Neuronal stem cell (in vitro differentiated cells): ENCODE data around the gene KIN. TPM values are rescaled to one million over a fixed set of nuclear protein-coding genes. Genes with fewer than 3 reads are reported as not detected.

Experiments used
- DNase-seq: peaks from one replicate; pipeline ENCODE4 v3.0.0-alpha.2; 2013; ENCODE audit warnings: low spot score
- H2AFZ ChIP-seq: one replicate; pipeline ENCODE4 v1.6.1; 2013; ENCODE audit warnings: mild to moderate bottlenecking, low read length, inconsistent platforms
- H2AK5ac ChIP-seq: 2 replicates; pipeline ENCODE4 v1.6.1; 2013; ENCODE audit warnings: low read depth, mild to moderate bottlenecking, inconsistent platforms, low read length, moderate library complexity, mixed read lengths
- H2BK120ac ChIP-seq: 2 replicates; pipeline ENCODE4 v1.6.1; 2013; ENCODE audit warnings: low read depth, mild to moderate bottlenecking, inconsistent platforms, low read length, moderate library complexity, mixed read lengths
- H2BK12ac ChIP-seq: one replicate; pipeline ENCODE4 v1.6.1; 2013; ENCODE audit warnings: low read length, inconsistent platforms
- H2BK15ac ChIP-seq: 2 replicates; pipeline ENCODE4 v1.6.1; 2013; ENCODE audit warnings: mild to moderate bottlenecking, low read length, inconsistent platforms, mixed read lengths
- H2BK5ac ChIP-seq: one replicate; pipeline ENCODE4 v1.6.1; 2013; ENCODE audit warnings: inconsistent platforms, mild to moderate bottlenecking, low read length, moderate library complexity
- H3K14ac ChIP-seq: one replicate; pipeline ENCODE4 v1.6.1; 2013; ENCODE audit warnings: low read length, inconsistent platforms
- H3K18ac ChIP-seq: 2 replicates; pipeline ENCODE4 v1.6.1; 2013; ENCODE audit warnings: low read length, inconsistent platforms
- H3K23ac ChIP-seq: 2 replicates; pipeline ENCODE4 v1.6.1; 2013; ENCODE audit warnings: low read depth, mild to moderate bottlenecking, mixed read lengths, low read length, inconsistent platforms; ENCODE audit not compliant: poor library complexity
- H3K27ac ChIP-seq: replicated peaks from 3 replicates; pipeline ENCODE4 v1.5.1; 2013; ENCODE audit warnings: low read length, inconsistent platforms
- H3K27me3 ChIP-seq, 3 experiments: 2 replicates each; pipeline ENCODE4 v1.6.1; 2013; ENCODE audit warnings: low read length in 3 of 3, mild to moderate bottlenecking in 2 of 3, inconsistent platforms in 1 of 3, low read depth in 1 of 3, mixed read lengths in 1 of 3, moderate library complexity in 1 of 3; ENCODE audit not compliant: control insufficient read depth in 3 of 3, insufficient read depth in 3 of 3
- H3K36me3 ChIP-seq, 2 donors: replicated peaks in 1 of 2; 2 replicates each; pipeline ENCODE4 v1.6.1; 2013; ENCODE audit warnings: low read length in 2 of 2; ENCODE audit not compliant: control insufficient read depth in 2 of 2, insufficient read depth in 2 of 2
- H3K4ac ChIP-seq: 2 replicates; pipeline ENCODE4 v1.6.1; 2013; ENCODE audit warnings: inconsistent platforms, mild to moderate bottlenecking, low read length, moderate library complexity
- H3K4me1 ChIP-seq, 2 donors: 1 replicate in 1 of 2; 2 replicates in 1 of 2; pipeline ENCODE4 v1.6.1; 2013; ENCODE audit warnings: low read length in 2 of 2, low read depth in 1 of 2; ENCODE audit not compliant: control insufficient read depth in 2 of 2, insufficient read depth in 1 of 2
- H3K4me2 ChIP-seq: one replicate; pipeline ENCODE4 v1.6.1; 2013; ENCODE audit warnings: mild to moderate bottlenecking, low read length, inconsistent platforms; ENCODE audit not compliant: insufficient read depth, poor library complexity, severe bottlenecking
- H3K4me3 ChIP-seq, 2 donors: 2 replicates each; pipeline ENCODE4 v1.5.1; 2013; ENCODE audit warnings: low read length in 2 of 2, mild to moderate bottlenecking in 2 of 2, inconsistent platforms in 1 of 2, moderate library complexity in 1 of 2
- H3K79me1 ChIP-seq: one replicate; pipeline ENCODE4 v1.6.1; 2013; ENCODE audit warnings: low read depth, mild to moderate bottlenecking, inconsistent platforms, low read length, moderate library complexity
- H3K9ac ChIP-seq: one replicate; pipeline ENCODE4 v1.6.1; 2013; ENCODE audit warnings: mild to moderate bottlenecking, low read depth, low read length, inconsistent platforms; ENCODE audit not compliant: poor library complexity
- H3K9me3 ChIP-seq, 2 donors: replicated peaks in 1 of 2; 2 replicates each; pipeline versions ENCODE3 to v1.6.1; 2013; ENCODE audit warnings: low read length in 2 of 2, mild to moderate bottlenecking in 2 of 2, inconsistent platforms in 1 of 2, low read depth in 1 of 2, mixed read lengths in 1 of 2, moderate library complexity in 1 of 2; ENCODE audit not compliant: control insufficient read depth in 2 of 2, insufficient read depth in 1 of 2
- H4K8ac ChIP-seq: one replicate; pipeline ENCODE4 v1.6.1; 2013; ENCODE audit warnings: low read depth, mild to moderate bottlenecking, inconsistent platforms, low read length, moderate library complexity
- H4K91ac ChIP-seq: one replicate; pipeline ENCODE4 v1.6.1; 2013; ENCODE audit warnings: low read length, low read depth, mild to moderate bottlenecking, inconsistent platforms; ENCODE audit not compliant: poor library complexity
- WGBS, 2 donors: extraction: QIAGEN DNeasy Blood & Tissue Kit; methylation state at CpG; one replicate each; pipeline ENCODE4 v1.1.7; 2013; ENCODE audit warnings: missing lambda C conversion rate in 2 of 2, mixed read lengths in 1 of 2; ENCODE audit not compliant: insufficient read length in 2 of 2, insufficient replicate concordance in 1 of 2; ENCODE audit errors: extremely low coverage in 2 of 2; 5-methylcytosine and 5-hydroxymethylcytosine counted together
- polyA plus RNA-seq, 2 experiments: library from polyadenylated mRNA; stranded (reverse); fragments of 200-250 nt; gene quantifications; one replicate each; pipeline ENCODE4 v1.2.3, GENCODE V29; 2013

The KIN gene
- polyA plus RNA-seq (2013, experiment 1 of 2), result 18.2 TPM
- 18.0 TPM for polyA plus RNA-seq (2013, experiment 2 of 2)

GRCh38 chr10:7787857-7788638 lies at the start of gene KIN, which contains the start of gene ATP5F1C:
KIN (minus strand) TSS chr10:7787993; CDS start chr10:7787933, 60 bp downstream.
ATP5F1C (plus strand) TSS chr10:7788177; CDS start chr10:7788208, 31 bp downstream.
- H3K9ac ChIP-seq, result peak within 1 kb of the TSS; percentile 98
- peak within 1 kb of the TSS; percentile 34 for H2AK5ac ChIP-seq
- peak within 1 kb of the TSS; percentile 47 for H2BK5ac ChIP-seq
- no peak within 1 kb of the TSS for H3K4ac ChIP-seq
- H3K4me2 ChIP-seq, result peak within 1 kb of the TSS; percentile 61
- H2BK120ac ChIP-seq, result no peak within 1 kb of the TSS
- peaks cover 4 to 10% of the 10 kb centered on the region in 2 donors for H3K4me1 ChIP-seq
- H3K79me1 ChIP-seq, result peaks cover 8% of the 10 kb centered on the region
- no CpG with 5 or more reads among the region's 59 CpGs for WGBS, 2 donors
- H3K4me3 ChIP-seq, result peak within 1 kb of the TSS; percentile 96
- no peaks in the 10 kb centered on the region for H3K9me3 ChIP-seq
- no peak within 1 kb of the TSS for H3K27ac ChIP-seq
- DNase-seq, result peak; percentile 95
- H3K14ac ChIP-seq, result peak within 1 kb of the TSS; percentile 11
- no peak within 1 kb of the TSS for H2BK12ac ChIP-seq
- H3K18ac ChIP-seq, result peak within 1 kb of the TSS; percentile 95
- no peak within 1 kb of the TSS for H4K8ac ChIP-seq
- H3K36me3 ChIP-seq, result peaks cover 2 to 48% of the 10 kb centered on the region in 2 donors
- peak within 1 kb of the TSS; percentile 92 for H2AFZ ChIP-seq
- H4K91ac ChIP-seq, result no peak within 1 kb of the TSS
- peak within 1 kb of the TSS; percentile 94 for H3K23ac ChIP-seq
- no peaks in the 10 kb centered on the region for H3K27me3 ChIP-seq
- no peak within 1 kb of the TSS for H2BK15ac ChIP-seq

- Histone ChIP-seq H3K4me1 (no peaks in the 10 kb centered on the region), H3K79me1 (no peaks in the 10 kb centered on the region), H2AK5ac (no peak overlapping the region), H2BK15ac (no peak overlapping the region), H3K4me2 (no peak overlapping the region), H3K14ac (no peak overlapping the region), H4K8ac (no peak overlapping the region), H4K91ac (no peak overlapping the region), H3K23ac (no peak overlapping the region), H2BK12ac (no peak overlapping the region), H2BK120ac (no peak overlapping the region), H2BK5ac (no peak overlapping the region), H3K27ac (no peak overlapping the region), H3K9me3 (no peaks in the 10 kb centered on the region), H3K9ac (no peak overlapping the region), H3K4ac (no peak overlapping the region), H3K27me3 (no peaks in the 10 kb centered on the region), H3K18ac (no peak overlapping the region), H2AFZ (no peak overlapping the region), H3K36me3 (peaks cover 0 to 21% of the 10 kb centered on the region in 2 donors), H3K4me3 (no peak overlapping the region)
- DNase-seq, result no peak
- 100% methylated on average over 1 of the region's 2 CpGs; no CpG with 5 or more reads in 1 of the 2 donors for WGBS, 2 donors
Measured at GRCh38 chr10:7836571-7836970, 48.8 kb upstream of the KIN start.

GRCh38 chr10:7834262-7834661 lies 46.5 kb upstream of the KIN start:
- Histone ChIP-seq H2AFZ (no peak overlapping the region), H4K91ac (no peak overlapping the region), H2BK15ac (no peak overlapping the region), H3K4me3 (no peak overlapping the region), H3K9me3 (no peaks in the 10 kb centered on the region), H3K23ac (no peak overlapping the region), H2BK5ac (no peak overlapping the region), H2AK5ac (no peak overlapping the region), H3K4ac (no peak overlapping the region), H3K36me3 (peaks cover 0 to 25% of the 10 kb centered on the region in 2 donors), H3K9ac (no peak overlapping the region), H3K27me3 (no peaks in the 10 kb centered on the region), H3K14ac (no peak overlapping the region), H2BK120ac (no peak overlapping the region), H2BK12ac (no peak overlapping the region), H3K4me2 (no peak overlapping the region), H3K27ac (no peak overlapping the region), H3K79me1 (peaks cover 8% of the 10 kb centered on the region), H4K8ac (no peak overlapping the region), H3K4me1 (no peaks in the 10 kb centered on the region), H3K18ac (no peak overlapping the region)
- DNase-seq, result no peak
- no CpG with 5 or more reads among the region's 3 CpGs for WGBS, 2 donors

- H3K14ac ChIP-seq, result no peak overlapping the region
- H2BK12ac ChIP-seq, result no peak overlapping the region
- H3K4me3 ChIP-seq, result no peak overlapping the region
- H2AFZ ChIP-seq, result no peak overlapping the region
- H3K27ac ChIP-seq, result no peak overlapping the region
- no peak overlapping the region for H3K18ac ChIP-seq
- no peaks in the 10 kb centered on the region for H3K27me3 ChIP-seq
- H3K79me1 ChIP-seq, result peaks cover 8% of the 10 kb centered on the region
- H4K8ac ChIP-seq, result no peak overlapping the region
- no peak overlapping the region for H2BK120ac ChIP-seq
- no peak overlapping the region for H4K91ac ChIP-seq
- no peak overlapping the region for H3K9ac ChIP-seq
- H2AK5ac ChIP-seq, result no peak overlapping the region
- no peaks in the 10 kb centered on the region for H3K4me1 ChIP-seq
- H2BK5ac ChIP-seq, result no peak overlapping the region
- peaks cover 0 to 28% of the 10 kb centered on the region in 2 donors for H3K36me3 ChIP-seq
- no peaks in the 10 kb centered on the region for H3K9me3 ChIP-seq
- DNase-seq, result no peak
- H2BK15ac ChIP-seq, result no peak overlapping the region
- no peak overlapping the region for H3K23ac ChIP-seq
- no peak overlapping the region for H3K4ac ChIP-seq
- no peak overlapping the region for H3K4me2 ChIP-seq
Measured at GRCh38 chr10:7833210-7833609, 45.4 kb upstream of the KIN start.
